HG03280 (cell line): ENCODE measurements around the gene STK32B.

Source experiments
- ATAC-seq: cut with Tn5 transposase; IDR thresholded peaks from one replicate; pipeline ENCODE4 v1.9.1; 2021; ENCODE audit warnings: mild to moderate bottlenecking, moderate library complexity; ENCODE audit not compliant: unreplicated experiment

Gene STK32B

GRCh38 chr4:5029447-5029846, 21.8 kb upstream of the STK32B start:
- no peak for ATAC-seq

- ATAC-seq, result no peak
Measured at GRCh38 chr4:5030221-5030620, 21.1 kb upstream of the STK32B start.

- no peak for ATAC-seq
Measured at GRCh38 chr4:5030927-5031326, 20.4 kb upstream of the STK32B start.

- no peak for ATAC-seq
Measured at GRCh38 chr4:5032813-5033212, 18.5 kb upstream of the STK32B start.

- ATAC-seq, result no peak
Measured at GRCh38 chr4:5033281-5033841, 17.9 kb upstream of the STK32B start.

GRCh38 chr4:5034206-5034605, 17.1 kb upstream of the STK32B start:
- no peak for ATAC-seq

- no peak for ATAC-seq
Measured at GRCh38 chr4:5036239-5036638, 15.0 kb upstream of the STK32B start.

GRCh38 chr4:5037553-5038551, 13.4 kb upstream of the STK32B start:
- ATAC-seq, result no peak

- no peak for ATAC-seq
Measured at GRCh38 chr4:5039800-5040199, 11.5 kb upstream of the STK32B start.

- ATAC-seq, result no peak
Measured at GRCh38 chr4:5040856-5041620, 10.2 kb upstream of the STK32B start.

GRCh38 chr4:5041699-5042098, 9.6 kb upstream of the STK32B start:
- no peak for ATAC-seq

GRCh38 chr4:5043579-5043978, 7.7 kb upstream of the STK32B start:
- no peak for ATAC-seq

- no peak for ATAC-seq
Measured at GRCh38 chr4:5044341-5044740, 6.9 kb upstream of the STK32B start.

- no peak for ATAC-seq
Measured at GRCh38 chr4:5045097-5045496, 6.2 kb upstream of the STK32B start.

- ATAC-seq, result no peak
Measured at GRCh38 chr4:5048721-5049120, 2.6 kb upstream of the STK32B start.

- no peak for ATAC-seq
Measured at GRCh38 chr4:5050520-5051277, 581 bp upstream of the STK32B start.

GRCh38 chr4:5052204-5052702, 973 bp downstream of the STK32B start:
- ATAC-seq, result no peak

GRCh38 chr4:5052726-5053425, 1.6 kb downstream of the STK32B start:
- ATAC-seq, result no peak

- no peak for ATAC-seq
Measured at GRCh38 chr4:5054532-5054931, 3.3 kb downstream of the STK32B start.

- ATAC-seq, result no peak
Measured at GRCh38 chr4:5055411-5055810, 4.1 kb downstream of the STK32B start.
